Stromal cell of bone marrow (primary cell): ENCODE data around the gene AP1S1.
"Not testable (repeated sequence)": the region's sequence is repeated elsewhere in the genome, so short reads cannot be mapped to it uniquely, and the experiment has no call there.

Experiments
- DNase-seq: peaks from one replicate; pipeline ENCODE4 v3.0.0-alpha.2; 2012; ENCODE audit warnings: low read depth

Gene AP1S1

DNA sequence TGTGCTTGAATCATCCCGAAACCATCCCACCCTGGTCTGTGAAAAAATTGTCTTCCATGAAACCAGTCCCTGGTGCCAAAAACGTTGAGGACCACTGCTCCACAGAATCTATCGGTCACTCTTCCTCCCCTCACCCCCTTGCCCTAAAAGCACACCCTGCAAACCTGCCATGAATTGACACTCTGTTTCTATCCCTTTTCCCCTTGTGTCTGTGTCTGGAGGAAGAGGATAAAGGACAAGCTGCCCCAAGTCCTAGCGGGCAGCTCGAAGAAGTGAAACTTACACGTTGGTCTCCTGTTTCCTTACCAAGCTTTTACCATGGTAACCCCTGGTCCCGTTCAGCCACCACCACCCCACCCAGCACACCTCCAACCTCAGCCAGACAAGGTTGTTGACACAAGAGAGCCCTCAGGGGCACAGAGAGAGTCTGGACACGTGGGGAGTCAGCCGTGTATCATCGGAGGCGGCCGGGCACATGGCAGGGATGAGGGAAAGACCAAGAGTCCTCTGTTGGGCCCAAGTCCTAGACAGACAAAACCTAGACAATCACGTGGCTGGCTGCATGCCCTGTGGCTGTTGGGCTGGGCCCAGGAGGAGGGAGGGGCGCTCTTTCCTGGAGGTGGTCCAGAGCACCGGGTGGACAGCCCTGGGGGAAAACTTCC lies 28.2 kb upstream of the AP1S1 start:
- no peak for DNase-seq

- peak; percentile 99 for DNase-seq
Observed at GRCh38 chr7:101126651-101127459, 27.4 kb upstream of the AP1S1 start, which contains the start of gene SERPINE1. TSS of gene SERPINE1 (plus strand) at chr7:101127104. CDS start at chr7:101128394, 1,290 bp downstream.

DNA sequence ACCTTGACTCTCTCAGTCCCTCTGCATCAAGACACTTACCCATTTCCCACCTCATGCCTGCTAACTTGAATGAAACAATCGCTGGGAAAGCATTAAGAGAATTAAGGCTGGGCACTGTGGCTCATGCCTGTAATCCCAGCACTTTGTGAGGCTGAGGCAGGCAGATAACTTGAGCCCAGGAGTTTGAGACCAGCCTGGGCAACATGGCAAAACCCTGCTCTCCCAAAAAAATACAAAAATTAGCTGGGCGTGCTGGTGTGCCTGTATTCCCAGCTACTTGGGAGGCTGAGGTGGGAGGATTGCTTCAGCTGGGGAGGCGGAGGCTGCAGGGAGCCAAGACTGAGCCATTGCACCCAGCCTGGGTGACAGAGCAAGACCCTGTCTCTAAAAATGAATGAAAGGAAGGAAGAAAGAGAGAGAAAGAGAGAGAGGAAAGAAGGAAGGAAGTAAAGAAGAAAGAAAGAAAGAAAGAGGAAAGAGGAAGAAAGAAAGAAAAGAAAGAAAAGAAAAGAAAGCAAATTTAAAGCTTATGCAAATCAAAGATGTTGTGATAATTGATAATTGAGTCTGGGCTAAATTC lies 26.7 kb upstream of the AP1S1 start:
- DNase-seq, result no peak

DNA sequence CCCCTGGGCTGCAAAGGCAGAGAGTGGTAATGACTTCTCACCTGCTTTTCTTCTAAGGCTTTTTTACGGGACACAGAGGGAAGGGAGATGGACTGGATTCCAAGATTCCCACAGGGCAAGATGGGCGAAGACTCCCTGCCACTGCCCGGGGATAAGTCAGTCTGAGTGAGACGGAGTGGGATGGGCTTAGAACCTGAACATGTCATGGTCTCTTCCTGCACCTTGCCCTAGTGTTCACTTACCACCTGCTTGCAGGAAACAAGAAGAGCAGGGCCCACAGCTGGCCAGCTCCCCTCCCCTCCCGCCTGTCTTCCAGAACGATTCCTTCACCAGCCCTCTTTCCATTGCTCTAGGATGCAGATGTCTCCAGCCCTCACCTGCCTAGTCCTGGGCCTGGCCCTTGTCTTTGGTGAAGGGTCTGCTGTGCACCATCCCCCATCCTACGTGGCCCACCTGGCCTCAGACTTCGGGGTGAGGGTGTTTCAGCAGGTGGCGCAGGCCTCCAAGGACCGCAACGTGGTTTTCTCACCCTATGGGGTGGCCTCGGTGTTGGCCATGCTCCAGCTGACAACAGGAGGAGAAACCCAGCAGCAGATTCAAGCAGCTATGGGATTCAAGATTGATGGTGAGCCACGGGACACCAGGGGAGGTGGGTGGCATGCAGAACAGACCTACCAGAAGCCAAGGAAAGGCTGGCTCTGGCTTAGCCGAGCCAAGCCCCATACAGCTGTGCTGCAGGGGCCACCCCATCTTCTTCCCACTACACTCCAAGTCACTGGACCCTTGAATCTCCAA lies 26.0 kb upstream of the AP1S1 start:
- DNase-seq, result no peak

DNA sequence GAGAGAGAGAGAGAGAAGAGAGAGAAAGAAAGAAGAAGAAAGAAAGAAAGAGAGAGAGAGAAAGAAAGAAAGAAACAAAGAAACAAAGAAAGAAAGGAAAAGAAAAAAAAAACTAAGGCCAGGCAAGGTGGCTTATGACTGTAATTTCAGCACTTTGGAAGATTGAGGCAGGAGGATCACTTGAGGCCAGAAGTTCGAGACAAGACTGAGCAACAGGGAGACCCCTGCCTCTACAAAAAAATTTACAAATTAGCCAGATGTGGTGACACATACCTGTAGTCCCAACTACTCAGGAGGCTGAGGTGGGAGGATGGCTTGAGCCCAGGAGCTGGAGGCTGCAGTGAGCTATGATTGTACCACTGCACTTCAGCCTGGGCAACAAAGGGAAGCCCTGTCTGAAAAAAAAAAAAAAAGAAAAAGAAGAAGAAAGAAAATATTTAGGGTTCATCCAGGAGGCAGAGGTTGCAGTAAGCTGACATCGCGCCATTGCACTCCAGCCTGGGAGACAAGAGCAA lies 24.6 kb upstream of the AP1S1 start:
- DNase-seq, result no peak

DNA sequence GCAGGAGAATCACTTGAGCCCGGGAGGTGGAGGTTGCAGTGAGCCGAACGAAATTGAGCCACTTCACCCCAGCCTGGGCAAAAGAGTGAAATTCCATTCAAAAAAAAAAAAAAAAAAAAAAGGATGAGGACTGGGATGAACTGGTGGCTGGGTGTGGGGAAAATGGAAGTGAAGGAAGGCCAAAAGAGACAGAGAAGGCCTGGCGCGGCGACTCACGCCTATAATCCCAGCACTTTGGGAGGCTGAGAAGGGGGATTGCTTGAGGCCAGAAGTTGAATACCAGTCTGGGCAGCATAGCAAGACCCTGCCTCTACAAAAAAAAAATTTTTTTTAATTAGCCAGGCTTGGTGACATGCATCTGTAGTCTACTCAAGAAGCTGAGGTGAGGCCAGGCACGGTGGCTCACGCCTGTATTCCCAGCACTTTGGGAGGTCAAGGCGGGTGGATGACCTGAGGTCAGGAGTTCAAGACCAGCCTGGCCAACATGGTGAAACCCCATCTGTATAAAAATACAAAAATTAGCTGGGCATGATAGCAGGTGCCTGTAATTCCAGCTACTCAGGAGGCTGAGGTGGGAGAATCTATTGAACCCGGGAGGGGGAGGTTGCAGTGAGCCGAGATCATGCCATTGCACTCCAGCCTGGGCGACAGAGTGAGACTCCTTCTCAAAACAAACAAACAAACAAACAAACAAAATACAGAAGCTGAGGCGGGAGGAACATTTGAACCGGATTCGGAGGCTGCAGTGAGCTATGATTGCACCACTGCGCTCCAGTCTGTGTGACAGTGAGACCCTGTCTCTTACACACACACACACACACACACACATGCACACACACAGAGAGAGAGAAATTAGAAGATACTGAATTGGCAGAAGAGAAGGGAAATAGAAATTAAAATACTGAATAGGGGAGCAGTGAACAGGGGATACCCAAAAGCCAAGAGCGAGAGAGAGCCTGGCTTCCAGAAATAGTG lies 21.4 kb upstream of the AP1S1 start:
- DNase-seq, result not testable (repeated sequence)

GRCh38 chr7:101133621-101134398 lies 20.5 kb upstream of the AP1S1 start:
- no peak for DNase-seq

DNA sequence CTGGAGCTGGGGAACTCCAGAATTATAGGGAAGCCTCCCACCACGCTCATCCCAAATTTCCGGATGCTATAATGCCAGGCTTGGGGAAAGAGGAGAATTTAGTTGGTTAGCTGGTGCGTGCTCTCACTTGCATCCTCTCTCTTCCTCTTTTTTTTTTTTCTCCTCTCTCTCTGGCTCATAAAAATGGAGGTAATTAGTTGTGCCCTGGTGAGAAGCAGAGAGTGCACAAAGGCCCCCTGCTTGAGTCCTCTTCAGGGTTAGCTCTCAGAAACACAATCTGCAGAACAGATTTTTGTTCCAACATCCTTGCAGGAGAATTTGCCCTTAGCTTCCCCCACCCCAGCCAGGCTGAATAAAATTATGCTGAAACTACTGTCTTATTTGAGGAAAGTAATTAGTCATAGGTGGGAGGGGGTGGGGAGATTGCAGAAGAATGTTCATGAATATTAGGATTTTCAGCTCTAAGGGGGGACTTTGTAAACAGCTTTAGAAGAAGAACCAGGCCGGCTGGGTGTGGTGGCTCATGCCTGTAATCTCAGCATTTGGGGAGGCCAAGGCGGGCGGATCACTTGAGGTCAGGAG lies 19.8 kb upstream of the AP1S1 start:
- no peak for DNase-seq

DNA sequence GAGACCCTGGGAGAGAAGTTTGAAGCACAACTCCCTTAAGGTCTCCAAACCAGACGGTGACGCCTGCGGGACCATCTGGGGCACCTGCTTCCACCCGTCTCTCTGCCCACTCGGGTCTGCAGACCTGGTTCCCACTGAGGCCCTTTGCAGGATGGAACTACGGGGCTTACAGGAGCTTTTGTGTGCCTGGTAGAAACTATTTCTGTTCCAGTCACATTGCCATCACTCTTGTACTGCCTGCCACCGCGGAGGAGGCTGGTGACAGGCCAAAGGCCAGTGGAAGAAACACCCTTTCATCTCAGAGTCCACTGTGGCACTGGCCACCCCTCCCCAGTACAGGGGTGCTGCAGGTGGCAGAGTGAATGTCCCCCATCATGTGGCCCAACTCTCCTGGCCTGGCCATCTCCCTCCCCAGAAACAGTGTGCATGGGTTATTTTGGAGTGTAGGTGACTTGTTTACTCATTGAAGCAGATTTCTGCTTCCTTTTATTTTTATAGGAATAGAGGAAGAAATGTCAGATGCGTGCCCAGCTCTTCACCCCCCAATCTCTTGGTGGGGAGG lies 16.5 kb upstream of the AP1S1 start:
- DNase-seq, result no peak

DNA sequence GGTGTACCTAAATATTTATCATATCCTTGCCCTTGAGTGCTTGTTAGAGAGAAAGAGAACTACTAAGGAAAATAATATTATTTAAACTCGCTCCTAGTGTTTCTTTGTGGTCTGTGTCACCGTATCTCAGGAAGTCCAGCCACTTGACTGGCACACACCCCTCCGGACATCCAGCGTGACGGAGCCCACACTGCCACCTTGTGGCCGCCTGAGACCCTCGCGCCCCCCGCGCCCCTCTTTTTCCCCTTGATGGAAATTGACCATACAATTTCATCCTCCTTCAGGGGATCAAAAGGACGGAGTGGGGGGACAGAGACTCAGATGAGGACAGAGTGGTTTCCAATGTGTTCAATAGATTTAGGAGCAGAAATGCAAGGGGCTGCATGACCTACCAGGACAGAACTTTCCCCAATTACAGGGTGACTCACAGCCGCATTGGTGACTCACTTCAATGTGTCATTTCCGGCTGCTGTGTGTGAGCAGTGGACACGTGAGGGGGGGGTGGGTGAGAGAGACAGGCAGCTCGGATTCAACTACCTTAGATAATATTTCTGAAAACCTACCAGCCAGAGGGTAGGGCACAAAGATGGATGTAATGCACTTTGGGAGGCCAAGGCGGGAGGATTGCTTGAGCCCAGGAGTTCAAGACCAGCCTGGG lies 15.9 kb upstream of the AP1S1 start:
- DNase-seq, result peak; percentile 95

- no peak for DNase-seq
Observed at GRCh38 chr7:101140339-101140699, 14.0 kb upstream of the AP1S1 start.

DNA sequence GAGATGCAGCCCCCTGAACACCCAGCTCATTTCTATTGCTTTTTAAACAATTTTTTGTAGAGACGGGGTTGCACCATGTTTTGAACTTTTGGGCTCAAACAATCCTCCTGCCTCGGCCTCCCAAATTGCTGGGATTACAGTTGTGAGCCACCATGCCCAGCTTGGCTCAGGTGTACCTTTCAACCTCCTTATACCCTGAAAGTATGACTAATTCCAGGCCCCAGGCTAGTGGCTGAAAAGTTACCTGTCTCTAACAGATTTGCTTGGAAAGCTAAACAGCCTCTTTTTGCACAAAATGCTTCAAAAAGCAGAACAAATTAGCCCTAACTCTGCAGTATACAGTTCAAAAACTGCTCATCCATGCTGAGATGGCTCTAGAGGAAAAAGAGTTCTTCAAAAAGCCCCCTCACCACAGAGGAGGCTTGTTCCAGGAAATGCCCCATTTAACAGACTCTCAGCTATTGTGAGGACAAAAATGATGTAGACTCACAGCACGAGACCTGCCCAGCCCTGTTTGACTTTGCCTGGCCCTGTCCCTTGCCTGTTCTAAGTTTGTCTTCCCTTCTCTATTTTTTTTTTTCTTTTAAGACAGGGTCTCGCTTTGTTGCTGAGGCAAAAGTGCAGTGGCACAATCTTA lies 13.4 kb upstream of the AP1S1 start:
- no peak for DNase-seq

- DNase-seq, result no peak
Observed at GRCh38 chr7:101151908-101152651, 2.2 kb upstream of the AP1S1 start.

DNA sequence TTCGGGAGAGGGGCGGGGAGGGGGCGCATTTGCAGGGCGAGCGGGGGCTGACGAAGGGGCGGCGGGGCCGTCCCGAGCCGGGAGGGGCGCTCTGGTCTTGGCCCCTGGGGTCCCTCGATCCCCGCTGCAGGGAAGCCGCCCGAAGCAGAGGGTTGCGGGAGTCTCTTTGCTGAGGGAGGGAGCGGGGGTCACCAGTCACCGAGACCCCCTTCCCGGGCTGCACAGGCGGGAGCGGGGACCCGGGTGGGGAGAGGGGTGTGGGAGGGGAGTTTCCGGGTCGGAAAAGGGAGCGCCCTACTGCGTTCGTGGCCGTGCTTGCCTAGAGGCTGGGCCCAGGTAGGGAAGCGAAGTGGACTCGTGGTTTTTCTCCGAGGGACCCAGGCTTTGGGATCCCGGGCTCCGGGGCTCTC lies 422 bp downstream of the AP1S1 start:
- no peak for DNase-seq

GRCh38 chr7:101155303-101155702 lies 1.0 kb downstream of the AP1S1 start:
- no peak for DNase-seq

GRCh38 chr7:101156277-101156676 lies 2.0 kb downstream of the AP1S1 start:
- no peak for DNase-seq

GRCh38 chr7:101156866-101157589 lies 2.8 kb downstream of the AP1S1 start:
- DNase-seq, result no peak
